GM12878 (cell line): ENCODE results near the gene ASIC3.

Experiments used
- CTCF ChIP-seq, 3 experiments: IDR thresholded peaks in 2 of 3; conservative IDR thresholded peaks in 1 of 3; 2 replicates each; pipeline ENCODE4 v1.5.1; 2011; ENCODE audit warnings: low read depth in 3 of 3, low read length in 3 of 3, mild to moderate bottlenecking in 3 of 3, control low read depth in 2 of 3, moderate library complexity in 2 of 3, inconsistent platforms in 1 of 3, mixed read lengths in 1 of 3; ENCODE audit not compliant: control insufficient read depth in 2 of 3, insufficient read depth in 1 of 3; ENCODE audit errors: extremely low read depth in 1 of 3
- JUND ChIP-seq: IDR thresholded peaks from 2 replicates; pipeline ENCODE4 v1.6.1; 2012; ENCODE audit warnings: low read depth, mild to moderate bottlenecking, low read length, improper control_type of control experiment, moderate library complexity
- NFYB ChIP-seq: IDR thresholded peaks from 2 replicates; pipeline ENCODE4 v1.6.1; 2011; ENCODE audit warnings: low read depth, mild to moderate bottlenecking, low read length, improper control_type of control experiment, moderate library complexity; ENCODE audit not compliant: insufficient read depth
- SMC3 ChIP-seq: IDR thresholded peaks from 2 replicates; pipeline ENCODE4 v1.6.1; 2011; ENCODE audit warnings: low read length, improper control_type of control experiment, borderline replicate concordance

- TF ChIP-seq JUND, result no peak
- no peak for TF ChIP-seq CTCF (IDR thresholded peaks at IDR 0.05 in 2 of 3, conservative IDR thresholded peaks at IDR 0.05 in 1 of 3; ENCODE audit: control insufficient read depth in 2 of 3, extremely low read depth in 1 of 3, insufficient read depth in 1 of 3, low read depth in 3 of 3, low read length in 3 of 3)
- no peak for TF ChIP-seq SMC3
- no peak for TF ChIP-seq NFYB
Observed at GRCh38 chr7:151089893-151090730, 41.8 kb downstream of the ASIC3 start.
